Measurements from ENCODE around the gene EIF2B5.
"Not testable (repeated sequence)": the region's sequence is repeated elsewhere in the genome, so short reads cannot be mapped to it uniquely, and the experiment has no call there.

The EIF2B5 gene

DNA sequence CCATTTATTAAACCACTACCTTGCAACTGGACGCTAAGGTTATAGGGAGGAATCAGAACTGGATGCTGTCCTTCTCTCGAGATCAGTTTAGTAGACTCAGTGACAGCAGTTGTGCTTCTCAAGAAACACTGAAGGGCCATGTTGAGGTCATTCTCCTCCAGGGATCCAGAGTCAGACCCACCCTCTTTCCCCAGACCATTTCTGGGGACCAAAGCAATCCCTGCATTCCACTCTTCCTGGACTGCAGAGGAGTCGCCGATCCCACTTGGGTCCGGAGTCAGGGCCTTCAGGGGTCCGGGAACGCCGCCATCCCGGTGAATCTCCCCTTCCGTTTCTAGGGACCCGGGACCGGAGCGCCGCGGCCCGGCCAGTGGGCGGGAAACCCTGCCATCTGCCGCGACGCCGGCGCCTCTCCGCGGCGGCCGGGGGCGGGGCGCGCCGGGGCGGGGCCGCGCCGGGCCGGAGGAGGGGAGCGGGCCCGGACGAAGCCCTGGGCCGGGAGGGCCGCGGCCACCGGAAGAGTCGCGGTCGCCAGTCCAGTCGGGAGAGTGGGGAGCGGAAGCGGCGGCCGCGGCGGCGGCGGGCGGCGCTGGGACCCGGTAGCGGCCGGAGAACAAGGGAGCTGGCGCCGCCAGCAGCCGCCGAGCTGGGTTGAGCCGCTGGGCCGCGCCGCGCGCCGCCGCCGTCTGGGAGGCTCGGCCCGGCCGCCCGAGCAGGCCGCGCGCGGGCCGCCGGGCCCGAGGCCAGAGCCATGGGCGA is 19.9 kb downstream of the EIF2B5 start, which contains the start of gene DVL3:
Gene DVL3, plus strand, starts transcription at position 493 of the 759 bp plus-strand sequence. Its CDS starts 259 bp downstream, at position 752.
- peak; percentile 55 for DNase-seq (ENCODE audit: low read depth)
- H3K4me3 ChIP-seq (ENCODE audit: control insufficient read depth, low read depth, low read length) = peak within 1 kb of the TSS; percentile 91
- no peak for TF ChIP-seq CTCF (conservative IDR thresholded peaks at IDR 0.05; ENCODE audit: control insufficient read depth, insufficient read depth, low read depth, low read length)

GRCh38 chr3:184155644-184156521 is 20.7 kb downstream of the EIF2B5 start:
- DNase-seq (ENCODE audit: low read depth) = no peak
- no peak for TF ChIP-seq CTCF (conservative IDR thresholded peaks at IDR 0.05; ENCODE audit: control insufficient read depth, insufficient read depth, low read depth, low read length)
- peak overlapping the region; percentile 91 for H3K4me3 ChIP-seq (ENCODE audit: control insufficient read depth, low read depth, low read length)

DNA sequence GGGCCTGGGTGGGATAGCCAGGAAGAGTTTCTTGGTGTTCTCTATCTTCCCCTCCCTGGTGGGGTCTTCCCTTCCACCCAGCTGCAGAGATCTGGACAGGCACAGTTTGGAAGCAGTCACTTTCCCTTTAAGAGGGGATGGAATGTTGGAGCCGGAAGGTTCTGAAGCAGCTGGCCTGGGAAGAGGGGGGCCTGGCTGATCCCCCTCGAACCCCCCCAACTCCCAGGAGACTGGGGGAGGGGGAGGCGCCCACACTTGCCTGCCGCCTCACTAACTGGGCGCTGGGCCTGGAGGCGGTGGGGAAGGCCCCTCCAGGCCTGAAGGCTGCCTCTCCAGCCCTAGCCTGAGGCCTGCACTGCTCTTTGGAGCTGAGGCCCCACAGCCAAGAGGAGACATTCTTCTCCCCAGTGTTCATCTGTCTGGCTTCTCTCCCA is 21.4 kb downstream of the EIF2B5 start:
- peak overlapping the region; percentile 91 for H3K4me3 ChIP-seq (ENCODE audit: control insufficient read depth, low read depth, low read length)
- TF ChIP-seq CTCF (conservative IDR thresholded peaks at IDR 0.05; ENCODE audit: control insufficient read depth, insufficient read depth, low read depth, low read length) = no peak
- peak; percentile 63 for DNase-seq (ENCODE audit: low read depth)

- DNase-seq (ENCODE audit: low read depth) = no peak
- no peak for TF ChIP-seq CTCF (conservative IDR thresholded peaks at IDR 0.05; ENCODE audit: control insufficient read depth, insufficient read depth, low read depth, low read length)
- peak overlapping the region; percentile 91 for H3K4me3 ChIP-seq (ENCODE audit: control insufficient read depth, low read depth, low read length)
Observed at GRCh38 chr3:184157206-184157605, 22.0 kb downstream of the EIF2B5 start.

DNA sequence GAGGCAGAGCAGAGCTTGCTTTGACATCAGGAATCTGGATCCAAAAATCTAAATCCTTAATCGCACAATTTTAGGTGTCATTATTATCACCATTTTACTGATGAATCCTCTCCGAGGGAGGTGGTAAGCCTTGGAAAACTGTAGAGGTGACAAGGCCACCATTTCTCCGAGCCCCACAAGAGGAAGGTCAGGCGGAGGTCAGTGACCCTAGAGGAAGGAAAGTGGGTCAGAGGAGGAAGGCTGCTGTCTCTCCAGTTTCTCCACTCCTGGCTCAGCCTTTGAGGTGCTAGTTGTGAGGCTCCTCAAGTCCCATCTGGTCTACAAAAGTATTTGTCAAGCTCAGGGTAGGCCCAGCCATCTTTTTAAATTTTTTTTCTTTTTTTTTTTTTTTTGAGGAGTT is 23.2 kb downstream of the EIF2B5 start:
- TF ChIP-seq CTCF (conservative IDR thresholded peaks at IDR 0.05; ENCODE audit: control insufficient read depth, insufficient read depth, low read depth, low read length) = no peak
- no peak overlapping the region for H3K4me3 ChIP-seq (ENCODE audit: control insufficient read depth, low read depth, low read length)
- no peak for DNase-seq (ENCODE audit: low read depth)

GRCh38 chr3:184160456-184160855 is 25.3 kb downstream of the EIF2B5 start:
- no peak for TF ChIP-seq CTCF (conservative IDR thresholded peaks at IDR 0.05; ENCODE audit: control insufficient read depth, insufficient read depth, low read depth, low read length)
- DNase-seq (ENCODE audit: low read depth) = peak; percentile 77
- no peak overlapping the region for H3K4me3 ChIP-seq (ENCODE audit: control insufficient read depth, low read depth, low read length)

- not testable (repeated sequence) for DNase-seq (ENCODE audit: low read depth); H3K4me3 ChIP-seq (ENCODE audit: control insufficient read depth, low read depth, low read length)
Observed at GRCh38 chr3:184162571-184163070, 27.5 kb downstream of the EIF2B5 start.
